Cardiac fibroblast (primary cell): ENCODE results near the gene PSMG4.

Experiments
- DNase-seq, 2 donors: peaks; one replicate each; pipeline versions ENCODE4 v3.0.0 to v3.0.0-alpha.2; 2010; ENCODE audit warnings: low read depth in 2 of 2
- H3K4me3 ChIP-seq, 2 donors: replicated peaks in 1 of 2; 1 replicate in 1 of 2; 2 replicates in 1 of 2; pipeline ENCODE4 v1.5.1; 2011; ENCODE audit warnings: low read depth in 2 of 2, low read length in 2 of 2, mild to moderate bottlenecking in 2 of 2, moderate library complexity in 1 of 2
- TF ChIP-seq, protein P1 (sequence below): IDR thresholded peaks from one replicate; pipeline ENCODE4 v1.5.1; 2011; ENCODE audit warnings: low read depth, mild to moderate bottlenecking, low read length, inconsistent platforms

PSMG4 gene

DNA sequence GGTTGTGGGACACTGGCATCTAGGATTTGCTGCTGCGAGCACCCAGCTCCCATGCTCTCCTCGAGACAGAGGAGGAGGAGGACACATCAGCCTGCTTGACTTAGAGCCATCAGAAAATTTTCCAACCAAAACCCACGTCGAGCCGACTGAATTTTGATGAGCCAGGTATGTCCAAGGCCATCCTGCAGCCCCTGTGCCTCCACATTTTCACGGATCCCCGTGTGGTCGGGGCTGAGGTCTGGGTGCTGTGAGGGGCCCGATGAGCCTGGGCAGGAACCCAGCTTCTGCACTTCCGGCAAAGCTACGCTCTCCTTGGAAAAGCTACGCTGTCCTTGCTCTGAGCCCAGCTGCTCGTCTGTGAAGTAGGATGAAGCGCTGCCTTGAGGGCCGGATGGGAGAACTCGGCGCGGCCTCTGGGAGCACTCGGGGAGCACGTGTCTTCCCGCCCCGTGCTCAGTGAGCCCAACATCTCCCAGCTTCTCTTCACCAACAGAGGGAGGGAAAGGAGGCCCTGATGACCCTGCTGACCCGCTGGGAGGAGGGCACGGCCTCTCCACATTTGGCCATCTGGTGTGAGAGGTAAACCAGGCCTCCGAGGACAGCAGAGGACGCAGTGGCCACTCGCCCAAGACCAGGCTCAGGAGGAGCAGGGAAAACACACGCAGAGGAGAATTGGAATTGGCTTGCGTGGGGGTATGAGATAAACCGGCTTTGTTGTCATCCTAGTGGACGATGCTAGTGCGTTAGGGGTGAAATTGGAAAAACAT lies 33.9 kb downstream of the PSMG4 start:
- no peak for DNase-seq
- TF ChIP-seq, protein P1, sequence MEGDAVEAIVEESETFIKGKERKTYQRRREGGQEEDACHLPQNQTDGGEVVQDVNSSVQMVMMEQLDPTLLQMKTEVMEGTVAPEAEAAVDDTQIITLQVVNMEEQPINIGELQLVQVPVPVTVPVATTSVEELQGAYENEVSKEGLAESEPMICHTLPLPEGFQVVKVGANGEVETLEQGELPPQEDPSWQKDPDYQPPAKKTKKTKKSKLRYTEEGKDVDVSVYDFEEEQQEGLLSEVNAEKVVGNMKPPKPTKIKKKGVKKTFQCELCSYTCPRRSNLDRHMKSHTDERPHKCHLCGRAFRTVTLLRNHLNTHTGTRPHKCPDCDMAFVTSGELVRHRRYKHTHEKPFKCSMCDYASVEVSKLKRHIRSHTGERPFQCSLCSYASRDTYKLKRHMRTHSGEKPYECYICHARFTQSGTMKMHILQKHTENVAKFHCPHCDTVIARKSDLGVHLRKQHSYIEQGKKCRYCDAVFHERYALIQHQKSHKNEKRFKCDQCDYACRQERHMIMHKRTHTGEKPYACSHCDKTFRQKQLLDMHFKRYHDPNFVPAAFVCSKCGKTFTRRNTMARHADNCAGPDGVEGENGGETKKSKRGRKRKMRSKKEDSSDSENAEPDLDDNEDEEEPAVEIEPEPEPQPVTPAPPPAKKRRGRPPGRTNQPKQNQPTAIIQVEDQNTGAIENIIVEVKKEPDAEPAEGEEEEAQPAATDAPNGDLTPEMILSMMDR = no peak

GRCh38 chr6:3293271-3294155 lies 34.8 kb downstream of the PSMG4 start:
- no peak for DNase-seq
- TF ChIP-seq, protein P1 = no peak

More for the DNA sequence above, 33.9 kb downstream of the PSMG4 start:
- no peak overlapping the region for H3K4me3 ChIP-seq

GRCh38 chr6:3294396-3294795 lies 35.6 kb downstream of the PSMG4 start:
- TF ChIP-seq, protein P1 = no peak
- no peak for DNase-seq
- no peak overlapping the region for H3K4me3 ChIP-seq

More at GRCh38 chr6:3293271-3294155, 34.8 kb downstream of the PSMG4 start:
- H3K4me3 ChIP-seq = no peak overlapping the region

DNA sequence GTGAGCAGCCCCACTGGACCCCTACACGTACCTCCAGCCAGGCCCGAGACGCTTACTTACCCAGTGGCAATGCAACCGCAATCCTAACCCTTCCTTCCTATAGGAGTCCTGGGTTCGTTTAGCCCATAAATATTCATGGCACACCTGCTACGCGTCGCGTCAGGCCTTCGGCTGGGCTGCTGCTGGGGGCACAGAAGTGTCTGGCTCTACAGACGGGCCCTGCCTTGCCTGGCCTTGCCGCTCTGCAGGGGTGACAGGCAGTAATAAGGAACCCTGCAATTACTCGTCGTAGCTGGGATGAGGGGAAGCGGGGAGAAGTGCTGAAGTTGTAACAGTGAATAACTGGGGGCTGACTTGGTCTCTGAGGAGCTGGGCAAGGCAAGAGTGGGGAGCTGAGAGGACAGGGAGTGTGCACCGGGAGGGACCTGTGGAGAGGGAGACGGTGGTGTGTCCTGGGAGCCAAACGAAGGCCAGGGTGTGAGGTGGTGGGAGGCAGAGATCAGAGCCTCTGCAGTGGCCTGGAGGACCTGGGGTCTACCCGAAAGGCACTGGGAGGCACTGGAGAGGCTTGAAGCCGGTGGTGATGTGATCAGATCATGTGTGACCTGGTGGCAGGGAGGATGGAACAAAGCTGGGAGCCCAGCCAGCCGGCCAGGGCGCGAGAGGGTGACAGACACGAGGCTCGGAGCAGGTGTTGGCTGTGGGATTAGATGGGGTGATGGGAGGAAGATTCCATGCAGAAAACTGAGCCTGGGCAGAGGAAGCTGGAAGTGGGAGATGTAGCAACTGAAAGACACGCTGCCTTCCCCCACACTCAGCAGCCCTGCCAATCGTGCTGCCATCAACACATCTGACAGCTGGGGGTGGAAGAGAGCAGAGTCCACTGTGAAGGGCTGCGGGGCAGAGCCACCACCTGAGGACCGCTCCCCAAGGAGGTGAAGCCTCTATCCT lies 36.4 kb downstream of the PSMG4 start:
- DNase-seq = no peak
- TF ChIP-seq, protein P1 = no peak
- H3K4me3 ChIP-seq = no peak overlapping the region

- no peak for DNase-seq
- H3K4me3 ChIP-seq = no peak overlapping the region
- TF ChIP-seq, protein P1 = no peak
These were observed 37.3 kb downstream of the PSMG4 start for GRCh38 chr6:3296078-3296477.

DNA sequence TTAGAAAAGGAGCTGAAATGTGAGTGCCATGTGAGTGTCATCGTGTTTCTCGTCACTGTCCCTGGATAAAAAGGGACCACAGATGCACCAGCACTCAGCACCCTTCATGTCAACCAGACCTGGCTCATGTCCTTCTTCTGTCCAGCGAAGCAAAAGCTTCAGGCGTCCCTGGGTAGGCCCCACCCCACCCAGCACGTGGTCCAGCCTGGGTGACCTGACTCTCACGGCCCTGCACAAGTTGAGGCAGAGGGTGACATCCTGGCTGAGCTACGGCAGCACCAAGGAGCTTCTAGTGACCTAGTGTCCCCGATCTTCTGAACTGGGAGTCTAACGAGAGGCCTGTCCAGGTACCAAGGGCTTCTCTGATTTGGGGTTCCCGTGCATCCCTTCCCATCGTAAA lies 37.8 kb downstream of the PSMG4 start:
- H3K4me3 ChIP-seq = no peak overlapping the region
- no peak for DNase-seq
- TF ChIP-seq, protein P1 = no peak
